ENCODE data around the gene OSBPL9.

OSBPL9 gene

GRCh38 chr1:51744506-51745303 lies 127.8 kb downstream of the OSBPL9 start:
- Mint-ChIP-seq H3K27ac (peak overlapping the region; percentile 19), H3K27me3 (ENCODE audit: low read depth, poor library complexity) (peaks cover 3% of the 10 kb centered on the region), H3K36me3 (ENCODE audit: low read depth) (peaks cover 33% of the 10 kb centered on the region), H3K9me3 (no peaks in the 10 kb centered on the region), H3K4me1 (peaks cover 35% of the 10 kb centered on the region), H3K4me3 (no peak overlapping the region)
- no peak for DNase-seq
- TF ChIP-seq CTCF (IDR thresholded peaks at IDR 0.05), result no peak

- no peak for DNase-seq
- H3K4me1 Mint-ChIP-seq, result peaks cover 30% of the 10 kb centered on the region
- H3K36me3 Mint-ChIP-seq (ENCODE audit: low read depth), result peaks cover 38% of the 10 kb centered on the region
- H3K27ac Mint-ChIP-seq, result peak overlapping the region; percentile 19
- H3K27me3 Mint-ChIP-seq (ENCODE audit: low read depth, poor library complexity), result peaks cover 3% of the 10 kb centered on the region
- TF ChIP-seq CTCF (IDR thresholded peaks at IDR 0.05), result no peak
- H3K9me3 Mint-ChIP-seq, result no peaks in the 10 kb centered on the region
- H3K4me3 Mint-ChIP-seq, result no peak overlapping the region
These were observed 128.3 kb downstream of the OSBPL9 start for GRCh38 chr1:51745304-51745570.

- Mint-ChIP-seq H3K36me3 (ENCODE audit: low read depth) (peaks cover 66% of the 10 kb centered on the region), H3K9me3 (peaks cover 5% of the 10 kb centered on the region)
These were observed 132.3 kb downstream of the OSBPL9 start for GRCh38 chr1:51749151-51749550.

DNA sequence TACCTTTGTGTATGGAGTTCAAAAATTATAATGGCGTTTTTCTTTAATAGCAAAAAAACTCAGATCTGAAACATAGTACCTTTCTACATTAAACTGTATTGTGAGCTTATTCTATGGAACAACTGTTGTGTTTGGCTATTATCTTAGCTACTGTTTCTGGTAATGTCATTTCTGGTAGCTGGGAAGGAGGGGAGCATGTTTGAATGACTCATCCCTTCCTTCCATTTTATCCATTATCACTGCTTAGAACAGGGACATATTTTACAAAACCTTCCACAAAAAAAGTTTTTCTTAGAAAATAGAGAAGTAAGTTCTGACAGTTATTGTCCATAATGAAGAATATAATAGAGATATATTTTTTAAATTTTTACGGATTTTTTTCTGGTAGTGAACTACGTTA lies 133.3 kb downstream of the OSBPL9 start:
- Mint-ChIP-seq H3K9me3 (peaks cover 5% of the 10 kb centered on the region), H3K27ac (no peak overlapping the region), H3K4me1 (peaks cover 1% of the 10 kb centered on the region), H3K27me3 (ENCODE audit: low read depth, poor library complexity) (peaks cover 3% of the 10 kb centered on the region), H3K4me3 (no peak overlapping the region), H3K36me3 (ENCODE audit: low read depth) (peaks cover 76% of the 10 kb centered on the region)
- DNase-seq, result no peak
- TF ChIP-seq CTCF (IDR thresholded peaks at IDR 0.05), result no peak

More at GRCh38 chr1:51749151-51749550, 132.3 kb downstream of the OSBPL9 start:
- no peak for DNase-seq
- no peak overlapping the region for H3K4me3 Mint-ChIP-seq
- H3K27me3 Mint-ChIP-seq (ENCODE audit: low read depth, poor library complexity), result peaks cover 3% of the 10 kb centered on the region
- TF ChIP-seq CTCF (IDR thresholded peaks at IDR 0.05), result no peak
- no peak overlapping the region for H3K27ac Mint-ChIP-seq
- H3K4me1 Mint-ChIP-seq, result peaks cover 12% of the 10 kb centered on the region

GRCh38 chr1:51750729-51751128 lies 133.8 kb downstream of the OSBPL9 start:
- H3K4me1 Mint-ChIP-seq, result no peaks in the 10 kb centered on the region
- peaks cover 81% of the 10 kb centered on the region for H3K36me3 Mint-ChIP-seq (ENCODE audit: low read depth)
- peaks cover 5% of the 10 kb centered on the region for H3K9me3 Mint-ChIP-seq
- H3K4me3 Mint-ChIP-seq, result no peak overlapping the region
- no peak for DNase-seq
- no peak overlapping the region for H3K27ac Mint-ChIP-seq
- TF ChIP-seq CTCF (IDR thresholded peaks at IDR 0.05), result no peak
- H3K27me3 Mint-ChIP-seq (ENCODE audit: low read depth, poor library complexity), result peaks cover 3% of the 10 kb centered on the region
